ENCODE measurements around the gene HIGD2A.
A peak's percentile ranks its signal among the peaks of the same experiment; 100 is the strongest.

The HIGD2A gene

DNA sequence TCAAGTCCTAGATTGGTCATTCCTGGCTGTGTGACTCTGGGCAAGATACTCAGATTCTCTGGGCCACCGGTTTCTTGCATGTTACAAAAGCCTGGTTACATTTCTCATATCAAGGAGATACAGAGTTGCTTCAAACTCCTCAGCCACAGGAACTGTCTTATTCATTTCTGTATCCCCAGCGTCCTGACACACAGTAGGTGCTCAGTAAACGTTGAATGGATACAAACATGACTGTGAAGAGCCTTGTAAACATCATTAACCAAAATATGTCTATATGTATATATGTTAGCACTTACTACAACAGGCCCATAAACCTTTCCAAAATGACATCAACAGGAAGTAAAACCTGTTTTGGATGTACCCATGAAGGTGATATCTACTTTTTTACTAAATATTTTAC, 26.2 kb downstream of the HIGD2A start:
- peaks cover 1 to 6% of the 10 kb centered on the region in 2 donors for H3K36me3 ChIP-seq (replicated peaks in 1 of 2; ENCODE audit: control insufficient read depth in 2 of 2, insufficient read depth in 2 of 2, low read length in 2 of 2)
- H3K79me1 ChIP-seq (ENCODE audit: low read depth, low read length) = peaks cover 2% of the 10 kb centered on the region
- H3K27me3 ChIP-seq (ENCODE audit: control insufficient read depth in 3 of 3, insufficient read depth in 3 of 3, low read depth in 1 of 3, low read length in 3 of 3) = peaks cover 0 to 16% (median 7%) of the 10 kb centered on the region in 3 experiments
- no peak overlapping the region for H3K23ac ChIP-seq (ENCODE audit: low read depth, low read length, poor library complexity)
- WGBS, 2 donors (ENCODE audit: extremely low coverage in 2 of 2, insufficient read length in 2 of 2, insufficient replicate concordance in 1 of 2) = no CpG with 5 or more reads among the region's 3 CpGs
- no peak overlapping the region for H3K4me3 ChIP-seq (ENCODE audit: low read length in 2 of 2)
- no peak overlapping the region for H2BK5ac ChIP-seq (ENCODE audit: low read length)
- no peak overlapping the region for H4K91ac ChIP-seq (ENCODE audit: low read depth, low read length, poor library complexity)
- H3K4ac ChIP-seq (ENCODE audit: low read length) = no peak overlapping the region
- no peak for DNase-seq (ENCODE audit: low spot score)
- no peak overlapping the region for H2AFZ ChIP-seq (ENCODE audit: low read length)
- no peak overlapping the region for H2BK12ac ChIP-seq (ENCODE audit: low read length)
- no peak overlapping the region for H3K14ac ChIP-seq (ENCODE audit: low read length)
- no peak overlapping the region for H3K18ac ChIP-seq (ENCODE audit: low read length)
- H2BK15ac ChIP-seq (ENCODE audit: low read length) = no peak overlapping the region
- H3K4me1 ChIP-seq (ENCODE audit: control insufficient read depth in 2 of 2, insufficient read depth in 1 of 2, low read depth in 1 of 2, low read length in 2 of 2) = peaks cover 7% of the 10 kb centered on the region in 2 donors
- no peak overlapping the region for H3K27ac ChIP-seq (replicated peaks; ENCODE audit: low read length)
- H2BK120ac ChIP-seq (ENCODE audit: low read depth, low read length) = no peak overlapping the region
- H3K9me3 ChIP-seq (replicated peaks in 1 of 2; ENCODE audit: control insufficient read depth in 2 of 2, insufficient read depth in 1 of 2, low read depth in 1 of 2, low read length in 2 of 2) = peaks cover 0 to 5% of the 10 kb centered on the region in 2 donors
- H4K8ac ChIP-seq (ENCODE audit: low read depth, low read length) = no peak overlapping the region
- no peak overlapping the region for H3K9ac ChIP-seq (ENCODE audit: low read depth, low read length, poor library complexity)
- no peak overlapping the region for H3K4me2 ChIP-seq (ENCODE audit: insufficient read depth, low read length, poor library complexity, severe bottlenecking)
- H2AK5ac ChIP-seq (ENCODE audit: low read depth, low read length) = no peak overlapping the region

DNA sequence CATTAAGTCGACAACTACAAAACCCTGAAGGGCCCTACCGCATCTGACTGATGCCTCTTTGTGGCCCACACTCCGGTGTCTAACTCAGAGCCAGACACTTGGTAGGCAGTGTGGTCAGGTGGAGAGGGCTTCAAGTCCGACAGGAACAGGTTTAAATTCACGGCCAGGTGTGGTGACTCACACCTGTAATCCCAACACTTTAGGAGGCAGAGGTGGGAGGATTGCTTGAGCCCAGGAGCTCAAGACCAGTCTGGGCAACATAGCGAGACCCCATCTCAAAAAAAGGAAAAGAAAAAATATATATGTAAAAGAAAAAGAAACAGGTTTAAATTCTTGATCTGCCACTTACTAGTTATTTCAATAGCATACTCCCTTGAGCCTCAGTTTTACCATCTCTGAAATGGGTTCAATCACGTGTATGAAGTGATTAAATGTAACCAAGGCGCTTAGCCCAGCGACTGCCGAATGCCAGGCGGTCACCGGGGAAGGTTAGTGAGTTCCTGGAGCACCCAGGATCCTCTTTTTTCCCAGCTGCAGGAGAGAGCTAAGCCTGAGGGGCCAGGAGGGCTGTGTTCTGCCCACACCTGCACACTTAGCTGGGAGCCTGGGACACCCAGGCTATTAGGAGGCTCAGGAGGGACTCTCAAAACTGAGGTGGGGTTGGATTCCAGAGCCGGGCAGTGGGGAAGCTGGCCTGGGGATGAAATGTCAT, 26.8 kb downstream of the HIGD2A start:
- WGBS, 2 donors (ENCODE audit: extremely low coverage in 2 of 2, insufficient read length in 2 of 2, insufficient replicate concordance in 1 of 2) = no CpG with 5 or more reads among the region's 13 CpGs
- Histone ChIP-seq H3K9me3 (replicated peaks in 1 of 2; ENCODE audit: control insufficient read depth in 2 of 2, insufficient read depth in 1 of 2, low read depth in 1 of 2, low read length in 2 of 2) (peaks cover 0 to 8% of the 10 kb centered on the region in 2 donors), H3K27ac (replicated peaks; ENCODE audit: low read length) (no peak overlapping the region)

DNA sequence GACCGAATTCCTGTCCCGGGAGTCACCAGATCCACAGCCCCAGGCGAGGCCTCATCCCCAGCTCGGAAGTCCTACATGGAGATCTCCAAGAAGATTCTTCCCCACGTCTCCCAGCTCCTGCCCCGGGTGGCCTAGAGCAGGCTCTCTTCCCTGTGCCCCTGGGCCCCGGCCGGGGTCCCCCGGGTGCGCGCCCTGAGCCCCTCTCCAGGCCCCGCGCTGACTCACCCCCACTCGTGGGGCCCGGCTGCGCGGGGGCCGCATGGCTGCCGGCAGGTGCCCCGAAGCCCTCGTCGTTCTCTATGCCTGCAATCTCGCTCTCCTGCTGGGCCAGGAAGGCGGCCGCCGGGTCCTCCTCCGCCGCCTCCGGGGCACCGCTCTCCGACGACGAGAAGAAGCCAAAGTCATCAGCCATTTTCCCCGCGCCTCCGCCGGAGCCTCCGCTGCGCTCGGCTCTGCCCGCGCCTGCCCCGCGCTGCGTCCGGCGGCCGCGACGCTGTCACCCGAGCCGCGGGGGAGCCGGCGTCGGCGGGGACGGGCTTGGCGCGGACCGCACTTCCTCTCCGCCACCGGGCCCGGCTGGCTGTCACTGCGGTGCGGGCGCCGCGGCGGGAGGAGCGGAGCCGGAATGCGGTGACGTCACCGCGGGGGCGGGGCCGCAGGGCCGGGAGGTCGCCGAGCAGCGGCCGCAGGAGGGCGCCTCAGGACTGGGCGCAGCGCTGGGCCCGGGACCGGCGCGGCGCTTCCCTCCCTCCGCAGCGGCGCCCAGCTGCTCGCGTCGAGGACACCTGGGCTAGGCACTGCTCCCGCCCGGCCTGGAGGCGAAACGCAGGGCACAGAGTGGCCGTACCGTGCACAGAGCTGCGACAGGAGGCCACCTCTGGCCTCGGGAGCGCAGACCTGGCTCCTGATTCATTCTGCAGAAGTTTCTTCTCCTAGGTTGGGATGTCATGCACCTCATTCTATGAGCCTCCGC, 27.7 kb downstream of the HIGD2A start, which contains the start of gene CLTB:
Gene CLTB, minus strand, starts transcription at position 588 of the 973 bp plus-strand sequence. Its CDS starts 176 bp downstream, at position 412.
- peak within 1 kb of the TSS; percentile 56 for H2BK5ac ChIP-seq (ENCODE audit: low read length)
- H3K4me2 ChIP-seq (ENCODE audit: insufficient read depth, low read length, poor library complexity, severe bottlenecking) = peak within 1 kb of the TSS; percentile 85
- H3K23ac ChIP-seq (ENCODE audit: low read depth, low read length, poor library complexity) = peak within 1 kb of the TSS; percentile 46
- peak within 1 kb of the TSS; percentile 90 for H3K9ac ChIP-seq (ENCODE audit: low read depth, low read length, poor library complexity)
- H3K4me1 ChIP-seq (ENCODE audit: control insufficient read depth in 2 of 2, insufficient read depth in 1 of 2, low read depth in 1 of 2, low read length in 2 of 2) = peaks cover 7% of the 10 kb centered on the region in 2 donors
- no peak within 1 kb of the TSS for H2BK120ac ChIP-seq (ENCODE audit: low read depth, low read length)
- H3K27ac ChIP-seq (replicated peaks; ENCODE audit: low read length) = no peak within 1 kb of the TSS
- no peaks in the 10 kb centered on the region for H3K36me3 ChIP-seq (replicated peaks in 1 of 2; ENCODE audit: control insufficient read depth in 2 of 2, insufficient read depth in 2 of 2, low read length in 2 of 2)
- peaks cover 5 to 8% of the 10 kb centered on the region in 2 donors for H3K9me3 ChIP-seq (replicated peaks in 1 of 2; ENCODE audit: control insufficient read depth in 2 of 2, insufficient read depth in 1 of 2, low read depth in 1 of 2, low read length in 2 of 2)
- H3K79me1 ChIP-seq (ENCODE audit: low read depth, low read length) = peaks cover 2% of the 10 kb centered on the region
- H3K14ac ChIP-seq (ENCODE audit: low read length) = peak within 1 kb of the TSS; percentile 76
- H3K4me3 ChIP-seq (ENCODE audit: low read length in 2 of 2) = peak within 1 kb of the TSS; percentile 75 to 92
- H3K27me3 ChIP-seq (ENCODE audit: control insufficient read depth in 3 of 3, insufficient read depth in 3 of 3, low read depth in 1 of 3, low read length in 3 of 3) = peaks cover 0 to 16% (median 7%) of the 10 kb centered on the region in 3 experiments
- peak within 1 kb of the TSS; percentile 32 for H2AK5ac ChIP-seq (ENCODE audit: low read depth, low read length)
- H3K4ac ChIP-seq (ENCODE audit: low read length) = no peak within 1 kb of the TSS
- peak within 1 kb of the TSS; percentile 77 for H3K18ac ChIP-seq (ENCODE audit: low read length)
- no peak within 1 kb of the TSS for H4K8ac ChIP-seq (ENCODE audit: low read depth, low read length)
- DNase-seq (ENCODE audit: low spot score) = peak; percentile 87
- H2BK12ac ChIP-seq (ENCODE audit: low read length) = peak within 1 kb of the TSS; percentile 65
- peak within 1 kb of the TSS; percentile 82 for H2BK15ac ChIP-seq (ENCODE audit: low read length)
- peak within 1 kb of the TSS; percentile 95 for H2AFZ ChIP-seq (ENCODE audit: low read length)
- no CpG with 5 or more reads among the region's 107 CpGs for WGBS, 2 donors (ENCODE audit: extremely low coverage in 2 of 2, insufficient read length in 2 of 2, insufficient replicate concordance in 1 of 2)
- no peak within 1 kb of the TSS for H4K91ac ChIP-seq (ENCODE audit: low read depth, low read length, poor library complexity)

More for the DNA sequence above, 26.8 kb downstream of the HIGD2A start:
- H2BK120ac ChIP-seq (ENCODE audit: low read depth, low read length) = no peak overlapping the region
- peaks cover 2% of the 10 kb centered on the region for H3K79me1 ChIP-seq (ENCODE audit: low read depth, low read length)
- no peak overlapping the region for H4K91ac ChIP-seq (ENCODE audit: low read depth, low read length, poor library complexity)
- peak overlapping the region; percentile 75 to 92 for H3K4me3 ChIP-seq (ENCODE audit: low read length in 2 of 2)
- H3K23ac ChIP-seq (ENCODE audit: low read depth, low read length, poor library complexity) = peak overlapping the region; percentile 8
- peak overlapping the region; percentile 95 for H2AFZ ChIP-seq (ENCODE audit: low read length)
- no peak overlapping the region for H2AK5ac ChIP-seq (ENCODE audit: low read depth, low read length)
- H3K9ac ChIP-seq (ENCODE audit: low read depth, low read length, poor library complexity) = peak overlapping the region; percentile 90
- peak overlapping the region; percentile 56 for H2BK5ac ChIP-seq (ENCODE audit: low read length)
- peak overlapping the region; percentile 57 for H3K18ac ChIP-seq (ENCODE audit: low read length)
- no peak overlapping the region for H2BK15ac ChIP-seq (ENCODE audit: low read length)
- H4K8ac ChIP-seq (ENCODE audit: low read depth, low read length) = no peak overlapping the region
- H2BK12ac ChIP-seq (ENCODE audit: low read length) = no peak overlapping the region
- peaks cover 7% of the 10 kb centered on the region in 2 donors for H3K4me1 ChIP-seq (ENCODE audit: control insufficient read depth in 2 of 2, insufficient read depth in 1 of 2, low read depth in 1 of 2, low read length in 2 of 2)
- H3K27me3 ChIP-seq (ENCODE audit: control insufficient read depth in 3 of 3, insufficient read depth in 3 of 3, low read depth in 1 of 3, low read length in 3 of 3) = peaks cover 0 to 16% (median 7%) of the 10 kb centered on the region in 3 experiments
- H3K14ac ChIP-seq (ENCODE audit: low read length) = no peak overlapping the region
- no peak for DNase-seq (ENCODE audit: low spot score)
- no peaks in the 10 kb centered on the region for H3K36me3 ChIP-seq (replicated peaks in 1 of 2; ENCODE audit: control insufficient read depth in 2 of 2, insufficient read depth in 2 of 2, low read length in 2 of 2)
- no peak overlapping the region for H3K4ac ChIP-seq (ENCODE audit: low read length)
- peak overlapping the region; percentile 85 for H3K4me2 ChIP-seq (ENCODE audit: insufficient read depth, low read length, poor library complexity, severe bottlenecking)

Measured in neuronal stem cell (in vitro differentiated cells).